DOHH2 (cell line): ENCODE data around the gene HTR3A.

ENCODE experiments used
- EZH2phosphoT487 ChIP-seq: fragments of 200-600 bp; sonication (generic); IDR thresholded peaks from 2 replicates; pipeline ENCODE4 v1.6.1; 2017; ENCODE audit warnings: borderline replicate concordance, mild to moderate bottlenecking, antibody characterized with exemption, low read length, moderate library complexity, mixed read lengths
- TF ChIP-seq, protein P1 (sequence below): fragments of 200-600 bp; sonication (generic); IDR thresholded peaks from one replicate; pipeline ENCODE4 v1.5.1; 2014; ENCODE audit warnings: antibody characterized with exemption, mild to moderate bottlenecking, low read depth, low read length; ENCODE audit not compliant: poor library complexity, severe bottlenecking

DNA sequence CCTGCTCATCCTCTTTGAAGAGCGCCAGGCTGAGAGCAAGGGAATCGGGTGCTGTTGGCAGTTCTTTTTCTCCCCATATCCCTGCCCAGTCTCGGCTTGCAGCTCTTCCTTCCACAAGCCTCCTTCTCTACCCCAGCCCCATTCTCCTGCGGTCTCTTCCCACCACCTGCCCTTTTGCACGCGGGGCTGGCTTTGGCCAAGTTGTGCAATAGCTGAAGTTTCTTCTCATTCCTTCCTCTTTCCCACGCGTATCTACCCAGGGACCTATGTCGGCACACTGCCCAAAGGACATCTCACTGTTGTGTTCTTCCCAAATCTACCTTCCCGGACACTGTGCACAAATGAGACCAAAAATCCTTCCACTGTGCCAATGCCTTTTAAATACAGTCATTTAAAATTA lies 22.3 kb upstream of the HTR3A start:
- TF ChIP-seq, protein P1, sequence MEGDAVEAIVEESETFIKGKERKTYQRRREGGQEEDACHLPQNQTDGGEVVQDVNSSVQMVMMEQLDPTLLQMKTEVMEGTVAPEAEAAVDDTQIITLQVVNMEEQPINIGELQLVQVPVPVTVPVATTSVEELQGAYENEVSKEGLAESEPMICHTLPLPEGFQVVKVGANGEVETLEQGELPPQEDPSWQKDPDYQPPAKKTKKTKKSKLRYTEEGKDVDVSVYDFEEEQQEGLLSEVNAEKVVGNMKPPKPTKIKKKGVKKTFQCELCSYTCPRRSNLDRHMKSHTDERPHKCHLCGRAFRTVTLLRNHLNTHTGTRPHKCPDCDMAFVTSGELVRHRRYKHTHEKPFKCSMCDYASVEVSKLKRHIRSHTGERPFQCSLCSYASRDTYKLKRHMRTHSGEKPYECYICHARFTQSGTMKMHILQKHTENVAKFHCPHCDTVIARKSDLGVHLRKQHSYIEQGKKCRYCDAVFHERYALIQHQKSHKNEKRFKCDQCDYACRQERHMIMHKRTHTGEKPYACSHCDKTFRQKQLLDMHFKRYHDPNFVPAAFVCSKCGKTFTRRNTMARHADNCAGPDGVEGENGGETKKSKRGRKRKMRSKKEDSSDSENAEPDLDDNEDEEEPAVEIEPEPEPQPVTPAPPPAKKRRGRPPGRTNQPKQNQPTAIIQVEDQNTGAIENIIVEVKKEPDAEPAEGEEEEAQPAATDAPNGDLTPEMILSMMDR = no peak
- no peak for TF ChIP-seq EZH2phosphoT487
